Measurements from ENCODE around the gene COX14. TPM values are rescaled to one million over a fixed set of nuclear protein-coding genes. Genes with fewer than 3 reads are reported as not detected.

COX14 gene
- total RNA-seq, 5 donors from 2014 or later (not counting 1 experiment from before 2014, with no cell fraction given) = 38.0 to 49.9 (median 43.9) TPM

Other genes starting within 250 kb of the COX14 start
- gene FAIM2, start 208.3 kb upstream of the COX14 start, total RNA-seq = under 1 TPM in 2 of 5 donors, not detected in 3; 0.25 to 0.30 TPM
- not detected for gene AQP2, start 161.5 kb upstream of the COX14 start, total RNA-seq
- not detected for gene AQP5, start 150.4 kb upstream of the COX14 start, total RNA-seq
- not detected for gene AQP6, start 139.3 kb upstream of the COX14 start, total RNA-seq
- 10 to 100 TPM in 3 of 5 donors, 1 to 10 TPM in 2; 5.5 to 14.8 (median 13.9) TPM for gene RACGAP1, start 86.7 kb upstream of the COX14 start, total RNA-seq
- gene ASIC1, start 54.6 kb upstream of the COX14 start, total RNA-seq = 1 to 10 TPM; 1.6 to 9.1 (median 5.1) TPM
- 10 to 100 TPM; 71.8 to 79.8 (median 78.8) TPM for gene SMARCD1, start 26.9 kb upstream of the COX14 start, total RNA-seq
- gene GPD1, start 8.2 kb upstream of the COX14 start, total RNA-seq = 1 to 10 TPM in 1 of 5 donors, under 1 TPM in 4; 0.41 to 1.1 (median 0.86) TPM
- gene CERS5, start 55.1 kb downstream of the COX14 start, total RNA-seq = 10 to 100 TPM; 41.1 to 58.5 (median 46.2) TPM
- 10 to 100 TPM in 4 of 5 donors, 1 to 10 TPM in 1; 8.6 to 14.9 (median 11.1) TPM for gene LIMA1, start 171.3 kb downstream of the COX14 start, total RNA-seq